Astrocyte (in vitro differentiated cells and primary cell): ENCODE results near the gene KHK.

Experiments
- CTCF ChIP-seq: IDR thresholded peaks from 2 replicates; pipeline ENCODE4 v1.5.1; 2011; ENCODE audit warnings: low read depth, mild to moderate bottlenecking, inconsistent platforms, low read length, moderate library complexity; ENCODE audit not compliant: insufficient read depth
- EZH2 ChIP-seq: IDR thresholded peaks from 2 replicates; pipeline ENCODE4 v1.6.1; 2012; ENCODE audit warnings: mild to moderate bottlenecking, low read length, inconsistent platforms; ENCODE audit not compliant: insufficient read depth

DNA sequence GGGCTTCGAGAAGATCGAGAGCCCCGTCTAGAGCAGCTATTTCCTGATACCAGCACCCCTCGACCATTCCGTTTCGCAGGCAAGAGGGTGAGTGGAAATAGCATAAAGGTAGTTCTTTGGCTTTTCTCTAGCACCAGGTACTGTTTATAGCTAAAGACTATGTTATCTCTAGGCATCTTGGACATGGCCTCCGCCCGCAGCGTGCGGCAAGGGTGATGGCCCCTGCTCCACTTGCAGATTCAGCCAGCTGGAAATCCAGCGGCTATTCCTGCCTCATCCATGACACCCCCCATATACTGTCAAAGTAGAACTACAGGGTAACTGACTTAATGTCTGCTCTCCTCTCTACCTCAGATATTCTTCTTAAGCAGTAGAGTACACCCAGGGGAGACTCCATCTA is 31.9 kb upstream of the KHK start:
- no peak for TF ChIP-seq CTCF
- TF ChIP-seq EZH2: no peak
